ENCODE results near the gene GPR87.
A peak's percentile ranks its signal among the peaks of the same experiment; 100 is the strongest.

GPR87 gene

GRCh38 chr3:151316267-151316991 lies at the start of gene GPR87:
GPR87 (minus strand) TSS chr3:151316820; CDS start chr3:151300100, 16,720 bp downstream.
- DNase-seq (ENCODE audit: low read depth in 2 of 2) = no peak

- DNase-seq (ENCODE audit: low read depth in 2 of 2) = no peak
Measured at GRCh38 chr3:151362751-151363174, 46.1 kb upstream of the GPR87 start.

- no peak for DNase-seq (ENCODE audit: low read depth in 2 of 2)
Measured at GRCh38 chr3:151357463-151357850, 40.8 kb upstream of the GPR87 start.

GRCh38 chr3:151356794-151357462 lies 40.3 kb upstream of the GPR87 start:
- no peak for DNase-seq (ENCODE audit: low read depth in 2 of 2)

GRCh38 chr3:151351648-151352047 lies 35.0 kb upstream of the GPR87 start:
- DNase-seq (ENCODE audit: low read depth in 2 of 2) = no peak

GRCh38 chr3:151351219-151351618 lies 34.6 kb upstream of the GPR87 start:
- no peak for DNase-seq (ENCODE audit: low read depth in 2 of 2)

- no peak for DNase-seq (ENCODE audit: low read depth in 2 of 2)
Measured at GRCh38 chr3:151350656-151351055, 34.0 kb upstream of the GPR87 start.

GRCh38 chr3:151347432-151347831 lies 30.8 kb upstream of the GPR87 start:
- DNase-seq (ENCODE audit: low read depth in 2 of 2) = no peak

GRCh38 chr3:151346292-151346691 lies 29.7 kb upstream of the GPR87 start:
- DNase-seq (ENCODE audit: low read depth in 2 of 2) = no peak

GRCh38 chr3:151345859-151346258 lies 29.2 kb upstream of the GPR87 start:
- no peak for DNase-seq (ENCODE audit: low read depth in 2 of 2)

- no peak for DNase-seq (ENCODE audit: low read depth in 2 of 2)
Measured at GRCh38 chr3:151331696-151332095, 15.1 kb upstream of the GPR87 start.

- DNase-seq (ENCODE audit: low read depth in 2 of 2) = no peak
Measured at GRCh38 chr3:151330899-151331298, 14.3 kb upstream of the GPR87 start.

GRCh38 chr3:151330379-151330778 lies 13.8 kb upstream of the GPR87 start:
- DNase-seq (ENCODE audit: low read depth in 2 of 2) = no peak

- DNase-seq (ENCODE audit: low read depth in 2 of 2) = no peak
Measured at GRCh38 chr3:151329363-151329762, 12.7 kb upstream of the GPR87 start, which contains the start of gene P2RY13. P2RY13 (minus strand) TSS chr3:151329549; CDS start chr3:151329528, 21 bp downstream.

- peak in 1 of 2 donors; percentile 5 for DNase-seq (ENCODE audit: low read depth in 2 of 2)
Measured at GRCh38 chr3:151328298-151328995, 11.8 kb upstream of the GPR87 start.

GRCh38 chr3:151327571-151328198 lies 11.1 kb upstream of the GPR87 start:
- DNase-seq (ENCODE audit: low read depth in 2 of 2) = no peak

GRCh38 chr3:151322511-151322910 lies 5.9 kb upstream of the GPR87 start:
- DNase-seq (ENCODE audit: low read depth in 2 of 2) = no peak

GRCh38 chr3:151321526-151321925 lies 4.9 kb upstream of the GPR87 start:
- no peak for DNase-seq (ENCODE audit: low read depth in 2 of 2)

- no peak for DNase-seq (ENCODE audit: low read depth in 2 of 2)
Measured at GRCh38 chr3:151320131-151320530, 3.5 kb upstream of the GPR87 start.

GRCh38 chr3:151319628-151320027 lies 3.0 kb upstream of the GPR87 start:
- no peak for DNase-seq (ENCODE audit: low read depth in 2 of 2)

- DNase-seq (ENCODE audit: low read depth in 2 of 2) = no peak
Measured at GRCh38 chr3:151318991-151319390, 2.4 kb upstream of the GPR87 start.

- DNase-seq (ENCODE audit: low read depth in 2 of 2) = no peak
Measured at GRCh38 chr3:151318313-151318712, 1.7 kb upstream of the GPR87 start.
